GM12891 (cell line): ENCODE measurements around the gene FNTB.

Experiments
- POLR2A ChIP-seq: IDR thresholded peaks from 2 replicates; pipeline ENCODE4 v1.6.1; 2011; ENCODE audit warnings: low read depth, low read length, control low read depth
- POLR2AphosphoS5 ChIP-seq: IDR thresholded peaks from 2 replicates; pipeline ENCODE4 v1.6.1; 2011; ENCODE audit warnings: low read depth, low read length, control low read depth
- TAF1 ChIP-seq: IDR thresholded peaks from 2 replicates; pipeline ENCODE4 v1.6.1; 2011; ENCODE audit warnings: low read depth, low read length, control low read depth

DNA sequence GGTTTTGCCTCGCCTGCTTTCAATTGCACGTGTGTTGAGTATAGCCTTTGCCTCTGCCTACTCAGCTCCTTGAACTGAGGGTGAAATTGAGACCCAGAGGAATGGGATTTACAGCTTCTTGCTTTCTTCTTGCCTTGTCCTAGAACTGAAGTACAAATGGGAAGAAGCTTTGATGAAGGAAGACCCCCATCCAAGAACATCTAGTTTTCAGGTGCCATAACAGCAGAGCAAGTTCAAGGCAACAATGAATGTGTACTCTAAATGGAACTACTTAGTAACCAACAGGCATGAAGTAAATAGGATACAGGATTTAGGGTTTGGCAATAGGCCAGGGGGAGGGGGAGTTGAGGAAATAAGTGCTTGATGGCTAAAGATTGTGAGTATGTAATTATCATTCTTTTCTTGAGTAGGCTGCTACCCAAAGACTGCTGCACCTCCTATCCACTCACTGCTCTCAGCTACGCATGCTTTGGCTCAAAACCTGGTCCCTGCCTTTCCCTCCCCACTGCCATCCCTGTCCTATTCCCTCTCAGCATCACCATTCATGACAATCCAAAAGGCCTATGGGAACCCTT lies 46.3 kb upstream of the FNTB start:
- TF ChIP-seq POLR2A (no peak), POLR2AphosphoS5 (no peak), TAF1 (no peak)
